Measurements from ENCODE around the gene FXYD2. TPM values are rescaled to one million over a fixed set of nuclear protein-coding genes. Genes with fewer than 3 reads are reported as not detected.

FXYD2 gene
- total and polyA plus RNA-seq, 2 donors from 2014 or later = 2,527 to 9,664 TPM

DNA sequence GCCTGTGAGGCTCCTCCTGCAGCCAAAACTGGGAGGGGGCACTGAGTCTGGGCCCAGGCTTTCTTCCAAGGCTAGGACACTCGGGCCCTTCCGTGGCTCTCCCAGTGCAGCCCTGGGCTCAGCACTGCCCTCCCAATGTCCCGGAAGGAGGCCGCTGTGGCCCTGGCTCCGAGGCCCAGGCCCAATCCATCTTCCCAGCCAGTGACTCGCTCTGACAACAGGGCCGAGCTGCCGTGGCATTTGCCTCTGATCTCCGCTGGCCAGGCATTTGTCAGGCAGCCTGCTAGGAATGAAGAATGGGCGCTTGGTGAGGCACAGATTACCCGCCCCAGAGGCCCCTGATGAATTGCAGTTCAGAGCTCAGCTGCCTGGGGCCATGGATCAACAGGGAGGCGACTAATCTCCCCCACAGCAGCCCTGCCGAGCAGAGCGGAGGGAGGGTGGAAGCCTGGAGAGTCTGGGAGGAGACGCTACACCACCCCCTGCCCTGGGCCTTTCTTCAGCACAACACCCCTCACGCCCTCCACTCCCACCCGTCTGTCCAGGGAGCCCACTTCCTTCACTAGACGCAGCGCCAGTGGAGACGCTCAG lies 8.3 kb downstream of the FXYD2 start:
- peak; percentile 92 to 96 (median 93) for DNase-seq
- Histone ChIP-seq H3K36me3 (ENCODE audit: control insufficient read depth in 2 of 3, insufficient read depth in 3 of 3, low read length in 3 of 3) (peaks cover 0 to 6% (median 1%) of the 10 kb centered on the region in 3 donors), H3K27me3 (ENCODE audit: control insufficient read depth, insufficient read depth, low read length) (no peaks in the 10 kb centered on the region), H3K4me1 (ENCODE audit: control insufficient read depth in 2 of 3, insufficient read depth in 2 of 3, low read depth in 1 of 3, low read length in 3 of 3) (peaks cover 8 to 49% (median 47%) of the 10 kb centered on the region in 3 donors), H3K9me3 (ENCODE audit: control insufficient read depth in 2 of 3, insufficient read depth in 1 of 3, low read length in 3 of 3) (no peaks in the 10 kb centered on the region), H3K4me3 (ENCODE audit: low read length in 3 of 3) (peak overlapping the region in 1 of 3 donors; percentile 25), H3K9ac (ENCODE audit: low read length in 3 of 3) (peak overlapping the region in 2 of 3 donors; percentile 46 to 81), H3K27ac (ENCODE audit: low read depth in 2 of 2, low read length in 2 of 2) (peak overlapping the region; percentile 79 to 98)
- intact Hi-C loops (cut with DNase I) = no loop called here
- TF ChIP-seq, protein P1, sequence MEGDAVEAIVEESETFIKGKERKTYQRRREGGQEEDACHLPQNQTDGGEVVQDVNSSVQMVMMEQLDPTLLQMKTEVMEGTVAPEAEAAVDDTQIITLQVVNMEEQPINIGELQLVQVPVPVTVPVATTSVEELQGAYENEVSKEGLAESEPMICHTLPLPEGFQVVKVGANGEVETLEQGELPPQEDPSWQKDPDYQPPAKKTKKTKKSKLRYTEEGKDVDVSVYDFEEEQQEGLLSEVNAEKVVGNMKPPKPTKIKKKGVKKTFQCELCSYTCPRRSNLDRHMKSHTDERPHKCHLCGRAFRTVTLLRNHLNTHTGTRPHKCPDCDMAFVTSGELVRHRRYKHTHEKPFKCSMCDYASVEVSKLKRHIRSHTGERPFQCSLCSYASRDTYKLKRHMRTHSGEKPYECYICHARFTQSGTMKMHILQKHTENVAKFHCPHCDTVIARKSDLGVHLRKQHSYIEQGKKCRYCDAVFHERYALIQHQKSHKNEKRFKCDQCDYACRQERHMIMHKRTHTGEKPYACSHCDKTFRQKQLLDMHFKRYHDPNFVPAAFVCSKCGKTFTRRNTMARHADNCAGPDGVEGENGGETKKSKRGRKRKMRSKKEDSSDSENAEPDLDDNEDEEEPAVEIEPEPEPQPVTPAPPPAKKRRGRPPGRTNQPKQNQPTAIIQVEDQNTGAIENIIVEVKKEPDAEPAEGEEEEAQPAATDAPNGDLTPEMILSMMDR (IDR thresholded peaks at IDR 0.05; ENCODE audit: borderline replicate concordance, extremely low read depth, insufficient read depth) = no peak
- FAIRE-seq = no peak

DNA sequence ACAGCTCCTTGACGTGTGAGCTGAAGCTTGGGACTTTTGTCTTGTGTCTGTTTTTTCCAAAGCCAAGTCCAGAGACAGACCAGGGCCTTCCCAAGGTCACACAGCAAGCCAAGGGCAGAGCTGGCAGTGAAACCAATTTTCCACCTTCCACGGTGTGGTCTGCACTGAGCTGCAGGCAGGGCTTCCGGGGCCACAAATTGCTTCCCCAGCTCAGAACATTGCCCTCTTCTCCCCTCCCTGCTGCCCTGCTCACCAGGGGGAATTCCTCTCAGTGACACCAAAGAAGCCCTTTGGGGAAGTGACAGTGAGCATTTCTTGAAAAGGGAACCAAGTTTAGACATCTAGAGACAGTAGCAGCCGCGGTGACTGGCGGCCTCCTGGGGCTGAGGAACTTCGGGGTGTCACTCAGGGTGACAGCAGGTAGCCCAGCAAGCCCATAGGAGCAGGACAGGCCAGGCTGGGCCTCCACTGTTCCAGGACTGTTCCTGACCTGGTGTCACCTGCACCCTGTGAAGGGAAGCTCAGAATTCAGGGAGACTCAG lies 9.2 kb downstream of the FXYD2 start:
- no peaks in the 10 kb centered on the region for H3K9me3 ChIP-seq (ENCODE audit: control insufficient read depth in 2 of 3, insufficient read depth in 1 of 3, low read length in 3 of 3)
- TF ChIP-seq, protein P1 (IDR thresholded peaks at IDR 0.05; ENCODE audit: borderline replicate concordance, extremely low read depth, insufficient read depth) = no peak
- DNase-seq (peak in 2 of 5 donors; percentile 64 to 80), FAIRE-seq (no peak)
- peak overlapping the region in 1 of 3 donors; percentile 25 for H3K4me3 ChIP-seq (ENCODE audit: low read length in 3 of 3)
- peak overlapping the region; percentile 79 to 98 for H3K27ac ChIP-seq (ENCODE audit: low read depth in 2 of 2, low read length in 2 of 2)
- intact Hi-C loops (cut with DNase I) = no loop called here
- H3K27me3 ChIP-seq (ENCODE audit: control insufficient read depth, insufficient read depth, low read length) = no peaks in the 10 kb centered on the region
- peaks cover 8 to 47% (median 46%) of the 10 kb centered on the region in 3 donors for H3K4me1 ChIP-seq (ENCODE audit: control insufficient read depth in 2 of 3, insufficient read depth in 2 of 3, low read depth in 1 of 3, low read length in 3 of 3)
- H3K36me3 ChIP-seq (ENCODE audit: control insufficient read depth in 2 of 3, insufficient read depth in 3 of 3, low read length in 3 of 3) = peaks cover 0 to 4% (median 0%) of the 10 kb centered on the region in 3 donors
- H3K9ac ChIP-seq (ENCODE audit: low read length in 3 of 3) = peak overlapping the region in 2 of 3 donors; percentile 55 to 81

DNA sequence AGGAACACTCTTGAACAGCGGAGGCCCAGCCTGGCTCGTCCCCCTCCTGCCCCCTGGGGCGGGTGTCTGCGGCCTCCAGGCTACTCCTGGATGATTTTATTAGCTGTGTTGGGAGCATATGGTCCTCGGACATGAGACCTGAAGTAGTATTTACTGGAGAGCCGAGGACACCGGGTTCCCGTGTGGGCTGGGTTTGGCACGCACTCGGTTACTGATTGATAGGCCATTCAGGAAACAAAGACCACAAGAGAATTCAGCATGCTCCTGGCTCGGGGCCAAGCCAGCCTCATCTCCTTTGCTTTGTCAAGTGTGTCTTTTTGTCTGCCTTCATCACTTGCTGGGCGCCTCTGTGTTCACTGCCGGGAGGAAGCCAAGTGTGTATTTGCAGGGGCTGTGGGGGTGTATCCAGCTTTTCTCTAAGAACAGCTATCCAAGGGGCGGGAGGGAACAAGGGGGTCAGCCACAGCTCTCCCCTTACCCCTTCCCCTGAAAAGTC lies 9.7 kb downstream of the FXYD2 start:
- H3K4me1 ChIP-seq (ENCODE audit: control insufficient read depth in 2 of 3, insufficient read depth in 2 of 3, low read depth in 1 of 3, low read length in 3 of 3) = peaks cover 8 to 45% (median 44%) of the 10 kb centered on the region in 3 donors
- intact Hi-C loops (cut with DNase I) = no loop called here
- peak overlapping the region in 2 of 3 donors; percentile 55 to 81 for H3K9ac ChIP-seq (ENCODE audit: low read length in 3 of 3)
- no peaks in the 10 kb centered on the region for H3K9me3 ChIP-seq (ENCODE audit: control insufficient read depth in 2 of 3, insufficient read depth in 1 of 3, low read length in 3 of 3)
- TF ChIP-seq, protein P1 (IDR thresholded peaks at IDR 0.05; ENCODE audit: borderline replicate concordance, extremely low read depth, insufficient read depth) = no peak
- peak; percentile 87 to 98 (median 92) for DNase-seq
- FAIRE-seq = no peak
- H3K36me3 ChIP-seq (ENCODE audit: control insufficient read depth in 2 of 3, insufficient read depth in 3 of 3, low read length in 3 of 3) = peaks cover 0 to 2% (median 0%) of the 10 kb centered on the region in 3 donors
- H3K27ac ChIP-seq (ENCODE audit: low read depth in 2 of 2, low read length in 2 of 2) = peak overlapping the region; percentile 79 to 98
- no peaks in the 10 kb centered on the region for H3K27me3 ChIP-seq (ENCODE audit: control insufficient read depth, insufficient read depth, low read length)
- H3K4me3 ChIP-seq (ENCODE audit: low read length in 3 of 3) = no peak overlapping the region

Measured in kidney (tissue), 14 donors.